ENCODE results near the gene KRTAP2-3.
"Not testable (repeated sequence)": the region's sequence is repeated elsewhere in the genome, so short reads cannot be mapped to it uniquely, and the experiment has no call there.

KRTAP2-3 gene

GRCh38 chr17:41067281-41067680 lies 7.4 kb upstream of the KRTAP2-3 start:
- DNase-seq (ENCODE audit: low spot score) = no peak

- no peak for DNase-seq (ENCODE audit: low spot score)
These were observed 6.1 kb upstream of the KRTAP2-3 start, which contains the start of gene KRTAP2-4 for GRCh38 chr17:41065829-41066624. Gene KRTAP2-4 (minus strand): TSS chr17:41065879. CDS start chr17:41065845, 34 bp downstream.

GRCh38 chr17:41065016-41065689 lies 5.2 kb upstream of the KRTAP2-3 start:
- not testable (repeated sequence) for DNase-seq (ENCODE audit: low spot score)

- no peak for DNase-seq (ENCODE audit: low spot score)
These were observed 4.4 kb upstream of the KRTAP2-3 start for GRCh38 chr17:41064301-41064700.

GRCh38 chr17:41063449-41063848 lies 3.5 kb upstream of the KRTAP2-3 start:
- no peak for DNase-seq (ENCODE audit: low spot score)

GRCh38 chr17:41061964-41062363 lies 2.0 kb upstream of the KRTAP2-3 start:
- DNase-seq (ENCODE audit: low spot score) = no peak

- not testable (repeated sequence) for DNase-seq (ENCODE audit: low spot score)
These were observed 450 bp downstream of the KRTAP2-3 start for GRCh38 chr17:41059276-41060051.

- no peak for DNase-seq (ENCODE audit: low spot score)
These were observed 1.2 kb downstream of the KRTAP2-3 start for GRCh38 chr17:41058741-41059140.

GRCh38 chr17:41057547-41057946 lies 2.4 kb downstream of the KRTAP2-3 start:
- DNase-seq (ENCODE audit: low spot score) = no peak

- not testable (repeated sequence) for DNase-seq (ENCODE audit: low spot score)
These were observed 4.8 kb downstream of the KRTAP2-3 start, which contains the start of gene KRTAP2-2 for GRCh38 chr17:41055130-41055529. Gene KRTAP2-2 (minus strand): TSS chr17:41055230. CDS start chr17:41055211, 19 bp downstream.

GRCh38 chr17:41054556-41054955 lies 5.4 kb downstream of the KRTAP2-3 start:
- not testable (repeated sequence) for DNase-seq (ENCODE audit: low spot score)

GRCh38 chr17:41054025-41054424 lies 5.9 kb downstream of the KRTAP2-3 start:
- DNase-seq (ENCODE audit: low spot score) = no peak

GRCh38 chr17:41052566-41052965 lies 7.3 kb downstream of the KRTAP2-3 start:
- DNase-seq (ENCODE audit: low spot score) = no peak

- DNase-seq (ENCODE audit: low spot score) = no peak
These were observed 10.8 kb downstream of the KRTAP2-3 start for GRCh38 chr17:41049110-41049509.

- no peak for DNase-seq (ENCODE audit: low spot score)
These were observed 11.5 kb downstream of the KRTAP2-3 start for GRCh38 chr17:41048441-41048840.

GRCh38 chr17:41046735-41047465 lies 13.0 kb downstream of the KRTAP2-3 start, which contains the start of gene KRTAP2-1:
Gene KRTAP2-1 (minus strand): TSS chr17:41047316. CDS start chr17:41047267, 49 bp downstream.
- DNase-seq (ENCODE audit: low spot score) = not testable (repeated sequence)

GRCh38 chr17:41042953-41043352 lies 17.0 kb downstream of the KRTAP2-3 start:
- DNase-seq (ENCODE audit: low spot score) = no peak

- not testable (repeated sequence) for DNase-seq (ENCODE audit: low spot score)
These were observed 18.9 kb downstream of the KRTAP2-3 start, which contains the start of gene KRTAP1-1 for GRCh38 chr17:41040783-41041571. Gene KRTAP1-1 (minus strand): TSS chr17:41041450. CDS start chr17:41041397, 53 bp downstream.

- no peak for DNase-seq (ENCODE audit: low spot score)
These were observed 22.0 kb downstream of the KRTAP2-3 start for GRCh38 chr17:41037853-41038350.

- not testable (repeated sequence) for DNase-seq (ENCODE audit: low spot score)
These were observed 25.5 kb downstream of the KRTAP2-3 start, which contains the start of gene KRTAP1-3 for GRCh38 chr17:41034346-41034935. Gene KRTAP1-3 (minus strand): TSS chr17:41034874. CDS start chr17:41034821, 53 bp downstream.
